Kidney (tissue), 14 donors: ENCODE data around the gene NDUFS1. TPM values are rescaled to one million over a fixed set of nuclear protein-coding genes. Genes with fewer than 3 reads are reported as not detected.

Source experiments
- DNase-seq, 5 donors: peaks; one replicate each; pipeline ENCODE4 v3.0.0-alpha.2; 2013 to 2020
- FAIRE-seq: peaks from 2 replicates; lab custom pipeline; 2012; peaks lifted over from hg19 to GRCh38; lab: Jason Lieb, UNC
- H3K27ac ChIP-seq, 2 donors: one replicate each; pipeline ENCODE4 v1.7.0; 2013; ENCODE audit warnings: low read depth in 2 of 2, low read length in 2 of 2, inconsistent platforms in 1 of 2
- H3K27me3 ChIP-seq: one replicate; pipeline ENCODE4 v1.7.1; 2013; ENCODE audit warnings: low read length, inconsistent platforms; ENCODE audit not compliant: control insufficient read depth, insufficient read depth
- H3K36me3 ChIP-seq, 3 donors: one replicate each; pipeline versions ENCODE4 v1.7.0 to v1.7.1; 2013; ENCODE audit warnings: low read length in 3 of 3, control low read depth in 1 of 3, inconsistent platforms in 1 of 3; ENCODE audit not compliant: insufficient read depth in 3 of 3, control insufficient read depth in 2 of 3
- H3K4me1 ChIP-seq, 3 donors: one replicate each; pipeline versions ENCODE4 v1.7.0 to v1.7.1; 2013; ENCODE audit warnings: low read length in 3 of 3, inconsistent platforms in 1 of 3, low read depth in 1 of 3; ENCODE audit not compliant: control insufficient read depth in 2 of 3, insufficient read depth in 2 of 3
- H3K4me3 ChIP-seq, 3 donors: one replicate each; pipeline versions ENCODE4 v1.7.0 to v1.8.1; 2013; ENCODE audit warnings: low read length in 3 of 3, control low read depth in 1 of 3, inconsistent platforms in 1 of 3
- H3K9ac ChIP-seq, 3 donors: one replicate each; pipeline versions ENCODE4 v1.7.0 to v1.7.1; 2013; ENCODE audit warnings: low read length in 3 of 3, control low read depth in 1 of 3, inconsistent platforms in 1 of 3
- H3K9me3 ChIP-seq, 3 donors: one replicate each; pipeline versions ENCODE4 v1.7.0 to v1.7.1; 2013; ENCODE audit warnings: low read length in 3 of 3, control low read depth in 1 of 3, inconsistent platforms in 1 of 3; ENCODE audit not compliant: control insufficient read depth in 2 of 3, insufficient read depth in 1 of 3
- intact Hi-C: fragments of 100-400 bp; cut with DNase I; formaldehyde crosslinking; loops from one replicate; pipeline ENCODE4 v1.11.1; 2022
- polyA plus RNA-seq: library from polyadenylated mRNA; stranded (reverse); fragments of 350-450 nt; fragmentation: Illumina TruSeq; extraction: RNeasy Lipid Tissue Mini Kit (QIAGEN cat#74804); gene quantifications from one replicate; pipeline ENCODE4 v1.2.3, GENCODE V29; 2014; ENCODE audit warnings: low read depth, low replicate concordance; ENCODE audit not compliant: insufficient read depth
- total RNA-seq: library from RNA; stranded (reverse); fragmentation: NEBNext Ultra II Directional; extraction: Animal tissue kit (Norgen Biotek cat#: 25700); gene quantifications from one replicate; pipeline ENCODE4 v1.2.1, GENCODE V29; 2021
- TF ChIP-seq, protein P1 (sequence below): IDR thresholded peaks from 3 replicates; pipeline ENCODE4 v1.5.1; 2012; ENCODE audit warnings: mild to moderate bottlenecking, moderate library complexity, borderline replicate concordance; ENCODE audit not compliant: insufficient read depth; ENCODE audit errors: extremely low read depth
- donor health status: control.
- donor health status: control.
- donor health status: control.
- donor health status: control.
- donor health status: control.
- donor health status: DM: yes; HTN: yes; CAD: no.
- donor health status: Normal renal cell carcinoma (clear cell type).

The NDUFS1 gene
- total and polyA plus RNA-seq, 2 donors from 2014 or later: 67.6 to 97.2 TPM

DNA sequence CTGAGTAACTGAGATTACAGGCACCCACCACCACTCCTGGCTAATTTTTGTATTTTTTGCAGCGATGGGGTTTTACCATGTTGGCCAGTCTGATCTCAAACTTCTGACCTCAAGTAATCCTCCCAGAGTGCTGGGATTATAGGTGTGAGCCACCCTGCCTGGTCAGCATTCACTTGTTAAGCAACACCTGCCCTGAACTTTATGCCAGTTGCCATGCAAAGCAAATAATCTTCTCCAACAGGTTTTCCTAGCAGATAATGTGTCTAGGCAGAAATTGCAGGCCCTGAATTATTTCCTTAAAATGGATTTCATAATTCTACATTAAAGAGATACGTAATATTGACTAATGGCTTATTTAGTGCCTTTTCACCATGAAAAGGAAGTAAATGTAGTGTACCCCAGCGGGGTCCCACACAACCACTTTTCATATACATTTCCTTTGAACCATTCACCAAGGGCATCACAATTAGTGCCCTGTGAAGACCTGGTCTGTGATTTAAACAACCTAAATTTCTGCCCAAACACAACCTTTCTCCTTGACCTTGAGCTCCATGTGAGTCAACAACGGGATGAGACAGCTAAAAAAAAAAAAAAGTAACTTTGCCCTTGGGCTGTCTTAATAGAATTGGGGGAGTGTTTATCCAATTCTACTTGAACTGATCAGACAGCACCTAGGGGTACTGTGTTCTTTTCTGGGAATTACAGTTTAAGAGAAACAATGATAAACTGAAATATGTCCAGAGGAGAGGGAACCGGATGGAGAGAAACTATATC is 42.0 kb upstream of the NDUFS1 start:
- H3K36me3 ChIP-seq: no peaks in the 10 kb centered on the region
- no peaks in the 10 kb centered on the region for H3K27me3 ChIP-seq
- H3K4me1 ChIP-seq: no peaks in the 10 kb centered on the region
- intact Hi-C loops: no loop called here
- no peak overlapping the region for H3K4me3 ChIP-seq
- no peak overlapping the region for H3K9ac ChIP-seq
- FAIRE-seq: no peak
- no peaks in the 10 kb centered on the region for H3K9me3 ChIP-seq
- DNase-seq: no peak
- no peak overlapping the region for H3K27ac ChIP-seq
- TF ChIP-seq, protein P1, sequence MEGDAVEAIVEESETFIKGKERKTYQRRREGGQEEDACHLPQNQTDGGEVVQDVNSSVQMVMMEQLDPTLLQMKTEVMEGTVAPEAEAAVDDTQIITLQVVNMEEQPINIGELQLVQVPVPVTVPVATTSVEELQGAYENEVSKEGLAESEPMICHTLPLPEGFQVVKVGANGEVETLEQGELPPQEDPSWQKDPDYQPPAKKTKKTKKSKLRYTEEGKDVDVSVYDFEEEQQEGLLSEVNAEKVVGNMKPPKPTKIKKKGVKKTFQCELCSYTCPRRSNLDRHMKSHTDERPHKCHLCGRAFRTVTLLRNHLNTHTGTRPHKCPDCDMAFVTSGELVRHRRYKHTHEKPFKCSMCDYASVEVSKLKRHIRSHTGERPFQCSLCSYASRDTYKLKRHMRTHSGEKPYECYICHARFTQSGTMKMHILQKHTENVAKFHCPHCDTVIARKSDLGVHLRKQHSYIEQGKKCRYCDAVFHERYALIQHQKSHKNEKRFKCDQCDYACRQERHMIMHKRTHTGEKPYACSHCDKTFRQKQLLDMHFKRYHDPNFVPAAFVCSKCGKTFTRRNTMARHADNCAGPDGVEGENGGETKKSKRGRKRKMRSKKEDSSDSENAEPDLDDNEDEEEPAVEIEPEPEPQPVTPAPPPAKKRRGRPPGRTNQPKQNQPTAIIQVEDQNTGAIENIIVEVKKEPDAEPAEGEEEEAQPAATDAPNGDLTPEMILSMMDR: no peak

DNA sequence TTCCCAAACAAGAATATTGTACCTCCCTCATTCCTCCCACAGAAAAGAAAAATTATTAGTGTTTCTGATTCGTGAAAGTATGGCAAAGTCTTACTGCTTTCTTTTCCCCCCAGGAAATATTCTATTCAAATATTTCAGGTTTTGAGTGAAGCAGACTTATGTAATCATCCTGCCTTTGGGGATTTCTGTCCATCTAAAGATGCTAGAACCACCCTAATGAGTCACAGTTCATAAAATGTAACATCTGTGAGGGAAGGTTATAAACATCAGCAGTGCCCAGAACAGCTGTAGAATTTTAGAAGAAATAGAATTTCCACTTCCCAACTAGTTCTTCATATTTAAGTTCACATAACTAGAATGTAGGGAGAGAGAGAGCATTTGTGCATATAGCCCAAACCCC is 39.4 kb upstream of the NDUFS1 start:
- DNase-seq: no peak
- H3K4me3 ChIP-seq: no peak overlapping the region
- H3K4me1 ChIP-seq: no peaks in the 10 kb centered on the region
- no peaks in the 10 kb centered on the region for H3K27me3 ChIP-seq
- H3K9me3 ChIP-seq: no peaks in the 10 kb centered on the region
- no peak overlapping the region for H3K9ac ChIP-seq
- H3K27ac ChIP-seq: no peak overlapping the region
- H3K36me3 ChIP-seq: no peaks in the 10 kb centered on the region
- intact Hi-C loops: no loop called here
- TF ChIP-seq, protein P1: no peak
- no peak for FAIRE-seq

DNA sequence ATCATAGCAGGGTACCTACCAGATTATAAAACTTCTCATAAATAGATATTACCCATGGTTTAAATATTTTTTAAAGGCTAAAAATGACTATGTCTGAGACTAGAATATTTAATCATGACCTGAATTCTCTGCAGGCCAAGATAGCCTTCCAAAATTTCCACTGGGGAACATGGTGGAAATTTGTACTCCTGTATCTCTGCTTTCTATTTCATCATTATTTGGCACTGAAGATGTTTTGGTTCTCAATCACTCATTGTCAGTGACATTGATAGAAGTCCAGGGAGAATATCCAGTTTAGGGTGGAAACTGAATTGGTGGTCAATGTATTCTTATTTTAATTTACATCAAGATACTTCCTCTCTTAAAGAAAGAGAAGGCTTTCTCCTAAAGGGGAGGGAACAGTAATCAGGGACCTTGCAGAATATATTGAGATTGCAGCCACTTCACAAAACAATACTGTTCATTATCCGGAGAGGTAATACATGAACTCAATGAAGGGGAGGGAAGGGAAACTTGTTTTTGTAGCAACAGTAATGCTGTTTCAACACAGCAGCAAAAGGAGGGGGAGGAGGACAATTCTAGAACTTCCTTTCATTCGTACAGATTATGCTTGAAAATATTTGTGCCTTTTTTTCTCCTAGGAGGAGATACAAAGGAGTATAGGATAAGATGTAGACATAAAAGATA is 34.6 kb upstream of the NDUFS1 start:
- Histone ChIP-seq H3K9me3 (no peaks in the 10 kb centered on the region), H3K36me3 (no peaks in the 10 kb centered on the region), H3K9ac (no peak overlapping the region), H3K27me3 (no peaks in the 10 kb centered on the region), H3K27ac (no peak overlapping the region), H3K4me1 (no peaks in the 10 kb centered on the region), H3K4me3 (no peak overlapping the region)
- no peak for FAIRE-seq
- DNase-seq: no peak
- intact Hi-C loops: no loop called here
- TF ChIP-seq, protein P1: no peak
